Cardiac fibroblast (primary cell): ENCODE data around the gene SLC37A3.

Source experiments
- DNase-seq, 2 donors: peaks; one replicate each; pipeline versions ENCODE4 v3.0.0 to v3.0.0-alpha.2; 2010; ENCODE audit warnings: low read depth in 2 of 2
- H3K4me3 ChIP-seq, 2 donors: replicated peaks in 1 of 2; 1 replicate in 1 of 2; 2 replicates in 1 of 2; pipeline ENCODE4 v1.5.1; 2011; ENCODE audit warnings: low read depth in 2 of 2, low read length in 2 of 2, mild to moderate bottlenecking in 2 of 2, moderate library complexity in 1 of 2
- CTCF ChIP-seq: IDR thresholded peaks from one replicate; pipeline ENCODE4 v1.5.1; 2011; ENCODE audit warnings: low read depth, mild to moderate bottlenecking, low read length, inconsistent platforms

Gene SLC37A3

GRCh38 chr7:140389445-140389844, 8.9 kb downstream of the SLC37A3 start:
- no peak for TF ChIP-seq CTCF
- no peak overlapping the region for H3K4me3 ChIP-seq

GRCh38 chr7:140384894-140385545, 13.3 kb downstream of the SLC37A3 start:
- DNase-seq = no peak
- H3K4me3 ChIP-seq = no peak overlapping the region
- TF ChIP-seq CTCF = no peak

More at GRCh38 chr7:140389445-140389844, 8.9 kb downstream of the SLC37A3 start:
- no peak for DNase-seq

GRCh38 chr7:140383954-140384713, 14.2 kb downstream of the SLC37A3 start:
- DNase-seq = no peak
- no peak for TF ChIP-seq CTCF
- no peak overlapping the region for H3K4me3 ChIP-seq

- H3K4me3 ChIP-seq = no peak overlapping the region
- no peak for DNase-seq
- TF ChIP-seq CTCF = no peak
Observed at GRCh38 chr7:140375892-140376730, 22.2 kb downstream of the SLC37A3 start.

GRCh38 chr7:140375323-140375722, 23.0 kb downstream of the SLC37A3 start:
- no peak overlapping the region for H3K4me3 ChIP-seq
- TF ChIP-seq CTCF = no peak
- no peak for DNase-seq

- H3K4me3 ChIP-seq = no peak overlapping the region
- DNase-seq = no peak
- no peak for TF ChIP-seq CTCF
Observed at GRCh38 chr7:140369294-140369693, 29.0 kb downstream of the SLC37A3 start.
